Right lobe of liver (tissue), 6 donors: ENCODE measurements around the gene LRWD1. TPM values are rescaled to one million over a fixed set of nuclear protein-coding genes. Genes with fewer than 3 reads are reported as not detected.

Experiments used
- ATAC-seq, 4 donors: fragments of 200-7000 bp; cut with Tn5 transposase; one replicate each; pipeline ENCODE4 v1.9.1; 2020; ENCODE audit warnings: mild to moderate bottlenecking in 4 of 4, moderate library complexity in 4 of 4
- DNase-seq, 3 donors: peaks; one replicate each; pipeline ENCODE4 v3.0.0-alpha.2; 2020
- H3K27ac ChIP-seq, 3 donors: fragments of 200-600 bp; one replicate each; pipeline ENCODE4 v1.8.0; 2022
- H3K27me3 ChIP-seq, 2 donors: fragments of 200-600 bp; one replicate each; pipeline ENCODE4 v1.8.0; 2022
- H3K36me3 ChIP-seq, 4 donors: fragments of 200-600 bp; sonication (generic) in 1 of 4; one replicate each; pipeline versions ENCODE4 v1.5.1 to v1.8.0; 2017 to 2022; ENCODE audit warnings: control low read depth in 1 of 4
- H3K4me1 ChIP-seq, 4 donors: fragments of 200-600 bp; sonication (generic) in 1 of 4; one replicate each; pipeline versions ENCODE4 v1.5.1 to v1.8.0; 2017 to 2022; ENCODE audit warnings: control low read depth in 1 of 4
- H3K4me3 ChIP-seq, 3 donors: fragments of 200-600 bp; one replicate each; pipeline ENCODE4 v1.8.0; 2022
- H3K9me3 ChIP-seq, 4 donors: fragments of 200-600 bp; sonication (generic) in 1 of 4; one replicate each; pipeline versions ENCODE4 v1.5.1 to v1.8.0; 2017 to 2022; ENCODE audit warnings: control low read depth in 1 of 4
- CTCF ChIP-seq, 4 donors: fragments of 200-600 bp in 3 of 4; fragments of 450-650 bp in 1 of 4; IDR thresholded peaks; one replicate each; pipeline versions ENCODE4 v1.5.1 to v1.8.0; 2016 to 2022; ENCODE audit warnings: antibody characterized with exemption in 4 of 4, mild to moderate bottlenecking in 2 of 4
- POLR2A ChIP-seq: fragments of 450-650 bp; IDR thresholded peaks from one replicate; pipeline ENCODE4 v1.6.1; 2017; ENCODE audit warnings: antibody characterized with exemption, mild to moderate bottlenecking
- WGBS: methylation state at CpG from one replicate; pipeline ENCODE4 v1.1.6; 2018; ENCODE audit warnings: low coverage, low lambda C conversion rate; ENCODE audit not compliant: insufficient coverage; ENCODE audit errors: missing lambda C conversion rate; 5-methylcytosine and 5-hydroxymethylcytosine counted together
- intact Hi-C, 2 donors: fragments of 100-400 bp; cut with DNase I; formaldehyde crosslinking; loops; one replicate each; pipeline versions ENCODE4 v1.11.2 to v1.14.1; 2022
- total RNA-seq, 6 experiments: library from RNA; depleted of rRNA in 2 of 6; stranded (reverse); fragments of >200 nt in 2 of 6; fragmentation: NEBNext Ultra II Directional in 3 of 6; extraction: Animal tissue kit (Norgen Biotek cat#: 25700) in 3 of 6; gene quantifications; one replicate each; pipeline versions ENCODE4 v1.1.0 to v1.2.4, GENCODE V29; 2016 to 2023
- donor health status: DM: no; HTN: yes; CAD: no.
- donor health status: DM: no; HTN: no; CAD: no.
- donor health status: DM: no; HTN: no; CAD: no.
- donor health status: DM: no; HTN: yes; CAD: no.
- donor health status: DM: no; HTN: yes; CAD: no.

LRWD1 gene
- total RNA-seq, 6 experiments from 2014 or later = 8.3 to 15.5 (median 12.9) TPM

- peak in 2 of 4 donors; percentile 13 to 17 for ATAC-seq
- peaks cover 0 to 12% (median 1%) of the 10 kb centered on the region in 4 donors for H3K36me3 ChIP-seq
- H3K4me3 ChIP-seq = no peak overlapping the region
- peaks cover 0 to 35% (median 15%) of the 10 kb centered on the region in 4 donors for H3K4me1 ChIP-seq
- no peaks in the 10 kb centered on the region for H3K27me3 ChIP-seq
- 57% methylated on average over 10 of the region's 40 CpGs for WGBS
- no peaks in the 10 kb centered on the region for H3K9me3 ChIP-seq
- intact Hi-C loops = no loop called here
- TF ChIP-seq POLR2A (no peak), CTCF (IDR thresholded peaks at IDR 0.05) (no peak)
- H3K27ac ChIP-seq = peak overlapping the region in 2 of 3 donors; percentile 80 to 83
- peak; percentile 42 to 81 (median 71) for DNase-seq
These were observed 3.9 kb downstream of the LRWD1 start for GRCh38 chr7:102468478-102469350.

GRCh38 chr7:102469351-102469971, 4.7 kb downstream of the LRWD1 start:
- ATAC-seq (peak; percentile 1 to 14 (median 8)), DNase-seq (peak; percentile 38 to 58 (median 56))
- intact Hi-C loops = no loop called here
- peaks cover 0 to 12% (median 1%) of the 10 kb centered on the region in 4 donors for H3K36me3 ChIP-seq
- H3K27me3 ChIP-seq = no peaks in the 10 kb centered on the region
- H3K4me1 ChIP-seq = peaks cover 0 to 35% (median 13%) of the 10 kb centered on the region in 4 donors
- H3K27ac ChIP-seq = peak overlapping the region in 2 of 3 donors; percentile 80 to 83
- TF ChIP-seq CTCF (IDR thresholded peaks at IDR 0.05) (no peak), POLR2A (no peak)
- no peaks in the 10 kb centered on the region for H3K9me3 ChIP-seq
- WGBS = 47% methylated on average over 5 of the region's 24 CpGs
- H3K4me3 ChIP-seq = peak overlapping the region in 2 of 3 donors; percentile 12 to 34

DNA sequence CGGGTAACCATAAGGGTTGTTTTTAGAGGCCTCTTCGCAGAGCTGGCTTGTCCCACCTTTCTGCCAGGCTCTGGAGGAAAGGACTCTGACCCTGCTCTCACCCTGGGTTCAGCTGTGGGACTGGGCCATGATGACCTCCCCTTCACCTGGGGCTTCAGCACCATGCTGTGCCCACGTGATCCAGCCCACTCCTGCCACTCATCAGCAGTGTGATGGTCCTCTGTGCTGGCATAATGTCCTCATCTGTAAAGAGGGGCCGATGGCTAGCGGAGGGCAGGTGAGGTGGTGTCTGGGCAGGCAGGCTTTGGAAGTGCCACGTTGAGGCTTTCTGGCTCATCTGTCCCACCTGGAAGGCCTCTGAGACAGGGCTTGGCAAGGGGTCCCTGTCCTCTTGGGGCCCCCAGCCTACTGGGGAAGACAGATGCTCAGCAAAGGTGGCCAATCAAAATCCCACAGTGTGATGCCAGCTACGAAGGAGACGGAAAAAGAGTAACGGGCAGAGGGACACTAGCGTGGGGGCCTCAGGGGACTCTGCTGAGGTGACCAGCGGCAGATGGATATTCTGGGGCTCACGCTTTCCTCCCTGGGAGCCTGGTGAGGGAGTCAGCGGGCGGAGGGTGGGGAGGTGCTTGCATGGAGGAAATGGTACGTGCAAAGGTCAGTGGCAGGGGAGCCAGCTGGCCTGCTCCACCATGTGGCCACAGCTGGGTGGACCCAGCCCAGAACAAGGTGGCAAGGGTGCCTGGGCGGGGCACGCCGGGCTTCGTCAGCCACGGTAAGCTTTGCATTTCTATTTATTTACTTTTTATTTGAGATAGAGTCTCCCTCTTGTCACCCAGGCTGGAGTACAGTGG, 5.4 kb downstream of the LRWD1 start:
- Histone ChIP-seq H3K4me3 (peak overlapping the region in 2 of 3 donors; percentile 27 to 34), H3K36me3 (peaks cover 0 to 12% (median 1%) of the 10 kb centered on the region in 4 donors), H3K27me3 (no peaks in the 10 kb centered on the region), H3K4me1 (peaks cover 0 to 35% (median 13%) of the 10 kb centered on the region in 4 donors), H3K27ac (peak overlapping the region in 2 of 3 donors; percentile 80 to 83), H3K9me3 (no peaks in the 10 kb centered on the region)
- DNase-seq (peak; percentile 89 to 95 (median 95)), ATAC-seq (peak; percentile 83 to 86 (median 86))
- intact Hi-C loops = no loop called here
- WGBS = 15% methylated on average over 8 of the region's 20 CpGs
- TF ChIP-seq POLR2A = peak; percentile 4
- TF ChIP-seq CTCF (IDR thresholded peaks at IDR 0.05) = peak in 1 of 4 donors; percentile 26

DNA sequence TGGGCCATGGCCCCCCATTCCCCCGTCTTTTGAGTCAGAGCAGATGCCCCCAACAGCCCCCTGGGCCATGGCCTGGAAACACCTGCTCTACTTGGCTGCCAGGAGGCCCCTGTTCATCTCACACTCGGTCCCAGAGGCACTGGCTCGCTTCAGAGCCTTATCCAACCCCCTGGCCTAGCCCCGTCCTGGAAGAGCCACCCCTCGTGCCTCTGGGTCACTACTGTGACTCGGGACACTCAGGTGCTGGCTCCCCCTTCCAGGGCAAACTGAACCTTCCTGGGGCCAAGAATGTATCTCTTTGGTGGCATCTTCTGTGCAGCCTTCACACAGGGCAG, 7.0 kb downstream of the LRWD1 start:
- peak in 2 of 3 donors; percentile 16 to 34 for DNase-seq
- intact Hi-C loops = no loop called here
- H3K9me3 ChIP-seq = no peaks in the 10 kb centered on the region
- peaks cover 0 to 35% (median 10%) of the 10 kb centered on the region in 4 donors for H3K4me1 ChIP-seq
- H3K4me3 ChIP-seq = no peak overlapping the region
- H3K36me3 ChIP-seq = peaks cover 0 to 12% (median 1%) of the 10 kb centered on the region in 4 donors
- H3K27me3 ChIP-seq = no peaks in the 10 kb centered on the region
- WGBS = 85% methylated on average over 6 of the region's 6 CpGs
- no peak for TF ChIP-seq POLR2A
- no peak for TF ChIP-seq CTCF (IDR thresholded peaks at IDR 0.05)
- no peak for ATAC-seq
- H3K27ac ChIP-seq = no peak overlapping the region
